H9 (cell line): ENCODE data around the gene FXYD7. TPM values are rescaled to one million over a fixed set of nuclear protein-coding genes. Genes with fewer than 3 reads are reported as not detected.

Source experiments
- DNase-seq: peaks from one replicate; pipeline ENCODE4 v3.0.0-alpha.2; 2017
- H2AFZ ChIP-seq: one replicate; pipeline ENCODE4 v1.6.1; 2013; ENCODE audit warnings: mild to moderate bottlenecking, low read length, control low read depth, moderate library complexity
- H2AK5ac ChIP-seq: 2 replicates; pipeline ENCODE4 v1.6.1; 2013; ENCODE audit warnings: low read length, control low read depth, mixed read lengths; ENCODE audit not compliant: insufficient read length
- H2BK120ac ChIP-seq: one replicate; pipeline ENCODE4 v1.6.1; 2013; ENCODE audit warnings: low read depth, mild to moderate bottlenecking, low read length, control low read depth, inconsistent platforms; ENCODE audit not compliant: poor library complexity, severe bottlenecking
- H2BK12ac ChIP-seq: 2 replicates; pipeline ENCODE4 v1.6.1; 2013; ENCODE audit warnings: low read length, control low read depth, mixed read lengths, low read depth; ENCODE audit not compliant: insufficient read length
- H2BK15ac ChIP-seq: 2 replicates; pipeline ENCODE4 v1.6.1; 2013; ENCODE audit warnings: low read depth, low read length, control low read depth
- H2BK20ac ChIP-seq: one replicate; pipeline ENCODE4 v1.6.1; 2013; ENCODE audit warnings: low read depth, mild to moderate bottlenecking, low read length, control low read depth, inconsistent platforms; ENCODE audit not compliant: poor library complexity, severe bottlenecking
- H2BK5ac ChIP-seq: 2 replicates; pipeline ENCODE4 v1.6.1; 2013; ENCODE audit warnings: low read length, control low read depth, mixed read lengths; ENCODE audit not compliant: insufficient read length
- H3K14ac ChIP-seq: 2 replicates; pipeline ENCODE4 v1.6.1; 2013; ENCODE audit warnings: low read length, control low read depth; ENCODE audit not compliant: insufficient read depth
- H3K18ac ChIP-seq: 2 replicates; pipeline ENCODE4 v1.6.1; 2013; ENCODE audit warnings: low read depth, mild to moderate bottlenecking, mixed read lengths, low read length, control low read depth; ENCODE audit not compliant: insufficient read length
- H3K23ac ChIP-seq: 2 replicates; pipeline ENCODE4 v1.6.1; 2013; ENCODE audit warnings: low read length, control low read depth, mixed read lengths, low read depth; ENCODE audit not compliant: insufficient read length
- H3K23me2 ChIP-seq: 2 replicates; pipeline ENCODE4 v1.6.1; 2013; ENCODE audit warnings: low read depth, mild to moderate bottlenecking, mixed read lengths, low read length, control low read depth; ENCODE audit not compliant: insufficient read length, poor library complexity, severe bottlenecking
- H3K27ac ChIP-seq: 2 replicates; pipeline ENCODE4 v1.5.1; 2013; ENCODE audit warnings: low read length, control low read depth, mixed read lengths, low read depth; ENCODE audit not compliant: insufficient read length
- H3K27me3 ChIP-seq: 2 replicates; pipeline ENCODE4 v1.6.1; 2013; ENCODE audit warnings: low read length, control low read depth, inconsistent platforms; ENCODE audit not compliant: insufficient read depth
- H3K4ac ChIP-seq: 2 replicates; pipeline ENCODE4 v1.6.1; 2013; ENCODE audit warnings: low read depth, mild to moderate bottlenecking, control low read depth, inconsistent platforms, low read length, moderate library complexity
- H3K4me1 ChIP-seq: 2 replicates; pipeline ENCODE4 v1.6.1; 2013; ENCODE audit warnings: low read length, control low read depth, inconsistent platforms; ENCODE audit not compliant: insufficient read depth
- H3K4me2 ChIP-seq: 2 replicates; pipeline ENCODE4 v1.6.1; 2013; ENCODE audit warnings: low read length, control low read depth, mixed read lengths; ENCODE audit not compliant: insufficient read length, insufficient read depth
- H3K56ac ChIP-seq: 2 replicates; pipeline ENCODE4 v1.6.1; 2013; ENCODE audit warnings: low read depth, mild to moderate bottlenecking, mixed read lengths, low read length, control low read depth; ENCODE audit not compliant: insufficient read length
- H3K79me1 ChIP-seq: 2 replicates; pipeline ENCODE4 v1.6.1; 2013; ENCODE audit warnings: low read depth, mild to moderate bottlenecking, moderate library complexity, low read length, control low read depth, inconsistent platforms; ENCODE audit not compliant: insufficient read depth, poor library complexity, severe bottlenecking
- H3K79me2 ChIP-seq: 2 replicates; pipeline ENCODE4 v1.6.1; 2013; ENCODE audit warnings: low read length, control low read depth, inconsistent platforms; ENCODE audit not compliant: insufficient read depth
- H3K9ac ChIP-seq: 2 replicates; pipeline ENCODE4 v1.6.1; 2013; ENCODE audit warnings: low read length, control low read depth, mixed read lengths; ENCODE audit not compliant: insufficient read length; ENCODE audit errors: extremely low read depth
- H3K9me3 ChIP-seq: one replicate; pipeline ENCODE4 v1.6.1; 2013; ENCODE audit warnings: low read depth, low read length, inconsistent platforms; ENCODE audit not compliant: control insufficient read depth
- H3T11ph ChIP-seq: one replicate; pipeline ENCODE4 v1.6.1; 2013; ENCODE audit warnings: mild to moderate bottlenecking, low read length, control low read depth, inconsistent platforms
- H4K20me1 ChIP-seq: one replicate; pipeline ENCODE4 v1.6.1; 2013; ENCODE audit not compliant: control insufficient read depth, insufficient read length, insufficient read depth
- H4K5ac ChIP-seq: 2 replicates; pipeline ENCODE4 v1.6.1; 2013; ENCODE audit warnings: low read depth, mild to moderate bottlenecking, mixed read lengths, low read length, control low read depth; ENCODE audit not compliant: insufficient read length
- H4K8ac ChIP-seq: replicated peaks from 2 replicates; pipeline ENCODE4 v1.6.1; 2013; ENCODE audit warnings: low read length, control low read depth, mixed read lengths, low read depth; ENCODE audit not compliant: insufficient read length
- H4K91ac ChIP-seq: 2 replicates; pipeline ENCODE4 v1.6.1; 2013; ENCODE audit warnings: low read depth, mild to moderate bottlenecking, moderate library complexity, mixed read lengths, low read length, control low read depth; ENCODE audit not compliant: insufficient read length
- H3K27ac Mint-ChIP-seq, 3 experiments: 2 replicates in 2 of 3; 3 replicates in 1 of 3; pipeline ENCODE4 v1.8.0; 2020 to 2021; ENCODE audit warnings: mixed read lengths in 3 of 3, mild to moderate bottlenecking in 1 of 3, moderate library complexity in 1 of 3
- H3K27me3 Mint-ChIP-seq: 2 replicates; pipeline ENCODE4 v1.8.0; 2021; ENCODE audit warnings: low read depth, mild to moderate bottlenecking, moderate library complexity, mixed read lengths
- H3K36me3 Mint-ChIP-seq, 3 experiments: 2 replicates in 2 of 3; 3 replicates in 1 of 3; pipeline ENCODE4 v1.8.0; 2020 to 2021; ENCODE audit warnings: low read depth in 3 of 3, mixed read lengths in 3 of 3; ENCODE audit not compliant: insufficient read depth in 1 of 3
- H3K4me1 Mint-ChIP-seq, 2 experiments: 2 replicates each; pipeline ENCODE4 v1.8.0; 2020; ENCODE audit warnings: mixed read lengths in 2 of 2
- H3K4me3 Mint-ChIP-seq, 2 experiments: 2 replicates in 1 of 2; 3 replicates in 1 of 2; pipeline ENCODE4 v1.8.0; 2020 to 2021; ENCODE audit warnings: mild to moderate bottlenecking in 2 of 2, mixed read lengths in 2 of 2, moderate library complexity in 1 of 2
- H3K9me3 Mint-ChIP-seq, 2 experiments: 2 replicates in 1 of 2; 3 replicates in 1 of 2; pipeline ENCODE4 v1.8.0; 2020; ENCODE audit warnings: mild to moderate bottlenecking in 2 of 2, mixed read lengths in 2 of 2, moderate library complexity in 1 of 2
- CTCF ChIP-seq: fragments of 200-600 bp; sonication (generic); conservative IDR thresholded peaks from 3 replicates; pipeline ENCODE4 v1.8.0; 2021; ENCODE audit warnings: antibody characterized with exemption, mild to moderate bottlenecking
- WGBS: extraction: QIAGEN DNeasy Blood & Tissue Kit; methylation state at CpG from one replicate; pipeline ENCODE4 v1.1.7; 2013; ENCODE audit warnings: missing lambda C conversion rate, low lambda C conversion rate, mixed read lengths; ENCODE audit not compliant: insufficient read length; ENCODE audit errors: extremely low coverage; 5-methylcytosine and 5-hydroxymethylcytosine counted together
- total RNA-seq: library from RNA; stranded (reverse); gene quantifications from 2 replicates; pipeline ENCODE4 v1.2.1, GENCODE V29; 2021

The FXYD7 gene
- total RNA-seq, 1 experiment from 2014 or later: 9.0 TPM

- no peak overlapping the region for H3K4me2 ChIP-seq
Measured at GRCh38 chr19:35127871-35128270, 15.2 kb upstream of the FXYD7 start.

More at GRCh38 chr19:35127871-35128270, 15.2 kb upstream of the FXYD7 start:
- Histone ChIP-seq H3K14ac (no peak overlapping the region), H4K91ac (no peak overlapping the region), H2AK5ac (no peak overlapping the region), H3K4ac (no peak overlapping the region), H4K20me1 (no peaks in the 10 kb centered on the region), H3K79me1 (no peaks in the 10 kb centered on the region), H3K9me3 (no peaks in the 10 kb centered on the region), H3K23me2 (no peaks in the 10 kb centered on the region), H3K9ac (no peak overlapping the region), H3K18ac (no peak overlapping the region), H2AFZ (no peak overlapping the region), H4K5ac (no peak overlapping the region), H3K23ac (no peak overlapping the region), H4K8ac (no peak overlapping the region), H3K56ac (no peak overlapping the region), H3K27ac (no peak overlapping the region), H2BK12ac (no peak overlapping the region), H3K79me2 (no peaks in the 10 kb centered on the region), H3K4me1 (no peaks in the 10 kb centered on the region; the same call in 1 of the 2 replicates), H2BK20ac (no peak overlapping the region), H2BK15ac (no peak overlapping the region), H2BK120ac (no peak overlapping the region), H3T11ph (no peak overlapping the region), H2BK5ac (no peak overlapping the region), H3K27me3 (no peaks in the 10 kb centered on the region; the same call in 1 of the 2 replicates)
- peaks cover 10% of the 10 kb centered on the region for H3K27me3 Mint-ChIP-seq
- no peak for TF ChIP-seq CTCF
- WGBS: no CpG with 5 or more reads among the region's 7 CpGs
- H3K4me3 Mint-ChIP-seq: no peak overlapping the region
- DNase-seq: no peak
- H3K4me1 Mint-ChIP-seq: peaks cover 15 to 19% of the 10 kb centered on the region in 2 experiments; a peak in 3 of 4 replicates
- H3K27ac Mint-ChIP-seq: no peak overlapping the region
- H3K9me3 Mint-ChIP-seq: no peaks in the 10 kb centered on the region
- no peaks in the 10 kb centered on the region for H3K36me3 Mint-ChIP-seq
